Heart left ventricle (tissue), 13 donors: Measurements from ENCODE around the gene TMEM37.

Experiments used
- CTCF ChIP-seq, 12 donors: fragments of 200-600 bp; sonication (generic) in 4 of 12; IDR thresholded peaks; one replicate each; pipeline versions ENCODE4 v1.5.0 to v1.8.0; 2018 to 2022; ENCODE audit warnings: antibody characterized with exemption in 12 of 12, mild to moderate bottlenecking in 5 of 12
- POLR2A ChIP-seq, 2 donors: fragments of 450-650 bp; IDR thresholded peaks; one replicate each; pipeline ENCODE4 v1.6.1; 2017; ENCODE audit warnings: antibody characterized with exemption in 2 of 2, mild to moderate bottlenecking in 2 of 2, moderate library complexity in 2 of 2
- donor health status: ischemic (EF 13 %, LVEDD 7.1; RV severe dilation, severe dysfunction).
- donor health status: DM: no; HTN: yes; CAD: no.
- donor health status: DM: no; HTN: no; CAD: no.
- donor health status: ischemic (EF 25% LVEDD 6.9; RV normal size, moderate dysfunction).
- donor health status: ischemic (EF 25% LVEDD 5.7; RV mildly dilated, moderate dysfunction).
- donor health status: ischemic (EF 35%, LVEDD 5.7; RV mildly dilated, moderate dysfunction).
- donor health status: nonischemic (EF 11% LVEDD 7.7; RV severe dilation, severe dysfunction).
- donor health status: DM: yes; HTN: yes; CAD: no.
- donor health status: PGD.
- donor health status: ischemic (EF 29% LVEDD 5.4; RV normal size, mild dysfunction).
- donor health status: nonischemic (EF 23%, LVEDD 6.1; RV moderate dilation, normal function).

DNA sequence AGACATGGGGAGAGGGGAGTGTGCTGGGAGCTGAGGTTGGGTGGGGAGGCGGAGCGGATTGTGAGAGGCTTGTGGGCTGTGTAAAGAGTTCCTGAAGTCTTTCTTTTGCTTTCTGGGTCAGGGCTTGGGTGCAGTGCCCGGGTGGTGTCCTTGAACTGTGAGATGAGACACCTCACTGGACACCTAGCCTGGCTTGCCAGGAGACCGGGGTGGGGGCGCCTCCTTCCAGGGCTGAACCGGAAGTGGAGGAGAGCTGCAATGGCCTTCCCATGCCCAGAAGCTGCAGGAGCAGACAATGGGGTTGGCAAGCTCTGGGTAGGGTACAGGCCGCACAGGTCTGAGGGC is 4.3 kb downstream of the TMEM37 start:
- TF ChIP-seq CTCF (IDR thresholded peaks at IDR 0.05) (no peak), POLR2A (IDR thresholded peaks at IDR 0.05) (no peak)
